ENCODE results near the gene PJA2.

DNA sequence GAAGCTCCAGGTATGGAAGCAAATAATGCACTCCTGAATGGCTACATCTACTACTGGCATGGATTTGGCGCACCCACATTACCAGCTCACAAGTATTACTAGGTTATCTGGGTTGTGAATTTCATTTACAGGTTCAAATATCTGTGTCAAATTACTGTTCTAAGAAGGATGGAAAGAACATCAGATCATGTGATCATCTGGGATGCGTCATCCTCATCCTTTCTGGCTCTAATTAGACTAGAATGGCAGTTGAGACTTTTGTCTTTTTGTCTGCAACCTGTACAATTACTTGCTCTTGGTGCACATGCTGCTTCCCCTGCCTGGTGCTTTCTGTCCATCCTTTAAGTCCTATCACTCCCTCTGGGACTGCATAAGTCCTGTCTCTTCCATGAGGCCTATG, 64.1 kb downstream of the PJA2 start:
- TF ChIP-seq, protein P1, sequence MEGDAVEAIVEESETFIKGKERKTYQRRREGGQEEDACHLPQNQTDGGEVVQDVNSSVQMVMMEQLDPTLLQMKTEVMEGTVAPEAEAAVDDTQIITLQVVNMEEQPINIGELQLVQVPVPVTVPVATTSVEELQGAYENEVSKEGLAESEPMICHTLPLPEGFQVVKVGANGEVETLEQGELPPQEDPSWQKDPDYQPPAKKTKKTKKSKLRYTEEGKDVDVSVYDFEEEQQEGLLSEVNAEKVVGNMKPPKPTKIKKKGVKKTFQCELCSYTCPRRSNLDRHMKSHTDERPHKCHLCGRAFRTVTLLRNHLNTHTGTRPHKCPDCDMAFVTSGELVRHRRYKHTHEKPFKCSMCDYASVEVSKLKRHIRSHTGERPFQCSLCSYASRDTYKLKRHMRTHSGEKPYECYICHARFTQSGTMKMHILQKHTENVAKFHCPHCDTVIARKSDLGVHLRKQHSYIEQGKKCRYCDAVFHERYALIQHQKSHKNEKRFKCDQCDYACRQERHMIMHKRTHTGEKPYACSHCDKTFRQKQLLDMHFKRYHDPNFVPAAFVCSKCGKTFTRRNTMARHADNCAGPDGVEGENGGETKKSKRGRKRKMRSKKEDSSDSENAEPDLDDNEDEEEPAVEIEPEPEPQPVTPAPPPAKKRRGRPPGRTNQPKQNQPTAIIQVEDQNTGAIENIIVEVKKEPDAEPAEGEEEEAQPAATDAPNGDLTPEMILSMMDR (IDR thresholded peaks at IDR 0.05; ENCODE audit: extremely low read depth in 1 of 2, insufficient read depth in 1 of 2, low read depth in 1 of 2, low read length in 2 of 2), result no peak
- TF ChIP-seq POLR2A (IDR thresholded peaks at IDR 0.05; ENCODE audit: low read depth, low read length) (no peak), POLR2AphosphoS5 (IDR thresholded peaks at IDR 0.05; ENCODE audit: insufficient read depth, low read depth, low read length) (no peak), FOS (IDR thresholded peaks at IDR 0.05; ENCODE audit: borderline replicate concordance, insufficient read depth, low read length) (no peak), JUN (IDR thresholded peaks at IDR 0.05; ENCODE audit: borderline replicate concordance, insufficient read depth, insufficient read length, low read depth) (no peak)
- TF ChIP-seq, protein P2, sequence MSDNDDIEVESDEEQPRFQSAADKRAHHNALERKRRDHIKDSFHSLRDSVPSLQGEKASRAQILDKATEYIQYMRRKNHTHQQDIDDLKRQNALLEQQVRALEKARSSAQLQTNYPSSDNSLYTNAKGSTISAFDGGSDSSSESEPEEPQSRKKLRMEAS (IDR thresholded peaks at IDR 0.05; ENCODE audit: insufficient read depth, insufficient read length), result no peak

Measured in endothelial cell of umbilical vein (primary cell).